ENCODE measurements around the gene SPPL2C. TPM values are rescaled to one million over a fixed set of nuclear protein-coding genes. Genes with fewer than 3 reads are reported as not detected.
"Not testable (repeated sequence)": the region's sequence is repeated elsewhere in the genome, so short reads cannot be mapped to it uniquely, and the experiment has no call there.

SPPL2C gene
- polyA plus RNA-seq, 1 experiment: not detected

DNA sequence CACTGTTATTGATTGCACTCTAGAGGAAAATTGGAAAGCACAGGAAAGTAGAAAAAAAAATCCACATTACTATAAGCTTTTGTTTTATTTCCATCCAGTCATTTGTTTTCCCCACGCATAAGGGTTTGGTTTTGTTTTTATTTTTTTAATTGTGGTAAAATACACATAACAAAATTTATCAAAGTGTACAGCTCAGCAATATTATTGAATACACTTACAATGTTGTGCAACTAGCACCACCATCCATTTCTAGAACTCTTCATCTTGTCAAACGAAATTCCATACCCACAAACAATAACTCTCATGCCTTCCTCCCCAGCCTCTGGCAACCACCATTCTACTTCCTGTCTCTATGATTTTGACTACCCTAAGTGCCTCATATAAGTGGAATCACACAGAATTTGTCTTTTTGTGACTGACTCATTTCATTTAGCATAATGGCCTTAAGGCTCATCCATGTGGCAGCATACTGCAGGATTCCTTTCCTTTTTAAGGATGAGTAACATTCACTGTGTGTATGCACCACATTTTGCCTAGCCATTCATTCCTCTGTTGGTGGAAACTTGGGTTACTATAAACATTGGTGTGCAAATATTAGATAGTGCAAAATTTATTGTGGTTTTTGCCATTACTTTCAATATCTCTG lies 11.1 kb downstream of the SPPL2C start:
- no peak for DNase-seq (ENCODE audit: low read depth, low spot score)
- Histone ChIP-seq H3K27ac (ENCODE audit: low read depth, low read length) (no peak overlapping the region), H3K27me3 (ENCODE audit: control insufficient read depth, insufficient read depth, low read length) (peaks cover 10% of the 10 kb centered on the region), H3K9me3 (ENCODE audit: control insufficient read depth, insufficient read depth, low read length) (no peaks in the 10 kb centered on the region), H3K4me3 (ENCODE audit: low read depth, low read length) (no peak overlapping the region)
- TF ChIP-seq, protein P1, sequence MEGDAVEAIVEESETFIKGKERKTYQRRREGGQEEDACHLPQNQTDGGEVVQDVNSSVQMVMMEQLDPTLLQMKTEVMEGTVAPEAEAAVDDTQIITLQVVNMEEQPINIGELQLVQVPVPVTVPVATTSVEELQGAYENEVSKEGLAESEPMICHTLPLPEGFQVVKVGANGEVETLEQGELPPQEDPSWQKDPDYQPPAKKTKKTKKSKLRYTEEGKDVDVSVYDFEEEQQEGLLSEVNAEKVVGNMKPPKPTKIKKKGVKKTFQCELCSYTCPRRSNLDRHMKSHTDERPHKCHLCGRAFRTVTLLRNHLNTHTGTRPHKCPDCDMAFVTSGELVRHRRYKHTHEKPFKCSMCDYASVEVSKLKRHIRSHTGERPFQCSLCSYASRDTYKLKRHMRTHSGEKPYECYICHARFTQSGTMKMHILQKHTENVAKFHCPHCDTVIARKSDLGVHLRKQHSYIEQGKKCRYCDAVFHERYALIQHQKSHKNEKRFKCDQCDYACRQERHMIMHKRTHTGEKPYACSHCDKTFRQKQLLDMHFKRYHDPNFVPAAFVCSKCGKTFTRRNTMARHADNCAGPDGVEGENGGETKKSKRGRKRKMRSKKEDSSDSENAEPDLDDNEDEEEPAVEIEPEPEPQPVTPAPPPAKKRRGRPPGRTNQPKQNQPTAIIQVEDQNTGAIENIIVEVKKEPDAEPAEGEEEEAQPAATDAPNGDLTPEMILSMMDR (IDR thresholded peaks at IDR 0.05; ENCODE audit: low read depth, low read length): no peak
- ChIA-PET POLR2A (no interaction called here), CTCF (interaction anchor here (0.5 kb wide), 1 partner anchor 417 kb away, joined by 3 read pairs; no protein-coding TSS in a partner anchor)

DNA sequence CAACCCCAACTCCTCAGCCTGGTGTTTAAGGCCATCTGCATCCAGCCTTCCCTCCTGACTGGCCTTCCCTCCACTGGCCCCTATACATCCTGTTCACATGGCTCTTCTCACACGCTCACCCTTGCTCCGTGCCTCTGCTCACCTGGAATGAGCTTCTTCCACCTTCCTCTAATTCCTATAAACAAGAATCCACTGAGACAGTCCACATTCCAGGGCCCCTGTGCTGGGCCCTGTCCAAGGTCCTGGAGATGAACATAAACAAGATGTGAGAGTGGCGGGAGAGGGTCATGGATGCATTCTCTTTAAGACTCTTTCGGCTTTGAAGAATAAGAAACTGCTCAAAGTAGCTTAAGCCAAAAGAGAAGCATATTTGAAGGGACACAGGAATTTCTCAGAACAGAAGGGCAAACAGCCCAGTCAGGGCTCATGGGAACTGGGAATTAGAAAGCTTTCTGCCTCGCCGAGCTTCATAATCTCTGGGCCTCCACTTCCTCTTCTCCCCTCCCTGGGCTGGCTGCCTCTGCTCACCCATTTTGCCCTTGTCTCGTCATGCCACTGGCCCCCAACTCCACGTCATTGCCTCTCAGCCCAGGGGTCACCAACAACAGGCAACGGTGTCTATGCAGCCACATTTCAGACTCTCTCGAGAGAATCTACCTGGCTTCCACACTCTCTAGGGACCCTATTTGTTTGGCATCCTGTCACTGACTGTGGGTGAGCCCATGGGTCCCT lies 13.5 kb downstream of the SPPL2C start:
- ChIA-PET POLR2A (no interaction called here), CTCF (interaction anchor here (0.6 to 1.3 kb wide), 2 partner anchors 26 to 162 kb away, joined by 3 to 7 read pairs; no protein-coding TSS in a partner anchor)
- peaks cover 3% of the 10 kb centered on the region for H3K27me3 ChIP-seq (ENCODE audit: control insufficient read depth, insufficient read depth, low read length)
- no peak overlapping the region for H3K4me3 ChIP-seq (ENCODE audit: low read depth, low read length)
- DNase-seq (ENCODE audit: low read depth, low spot score): no peak
- H3K27ac ChIP-seq (ENCODE audit: low read depth, low read length): no peak overlapping the region
- no peaks in the 10 kb centered on the region for H3K9me3 ChIP-seq (ENCODE audit: control insufficient read depth, insufficient read depth, low read length)
- TF ChIP-seq, protein P1 (IDR thresholded peaks at IDR 0.05; ENCODE audit: low read depth, low read length): no peak

DNA sequence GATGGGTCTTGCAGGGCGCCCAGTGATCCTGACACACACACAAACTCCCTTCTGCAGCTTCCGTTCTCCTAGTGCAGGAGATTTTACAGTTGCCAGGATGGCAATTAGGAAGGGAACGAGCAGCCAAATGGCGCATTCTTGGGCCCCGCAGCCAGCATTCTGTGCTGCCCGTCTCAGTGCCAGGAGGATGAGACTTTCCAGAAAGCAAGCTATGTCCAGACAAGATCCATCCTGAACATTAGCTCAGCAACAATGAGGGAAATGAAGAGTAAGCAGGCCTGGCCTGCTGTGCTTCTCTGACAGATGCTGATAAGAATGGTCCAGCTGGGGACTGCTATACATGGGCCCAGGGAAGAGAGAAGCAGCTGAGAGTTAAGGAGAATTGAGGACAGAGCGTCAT lies 16.5 kb downstream of the SPPL2C start:
- no peak overlapping the region for H3K4me3 ChIP-seq (ENCODE audit: low read depth, low read length)
- H3K9me3 ChIP-seq (ENCODE audit: control insufficient read depth, insufficient read depth, low read length): no peaks in the 10 kb centered on the region
- H3K27me3 ChIP-seq (ENCODE audit: control insufficient read depth, insufficient read depth, low read length): peaks cover 6% of the 10 kb centered on the region
- H3K27ac ChIP-seq (ENCODE audit: low read depth, low read length): no peak overlapping the region
- ChIA-PET CTCF (interaction anchor here (1.2 kb wide), 1 partner anchor 9 kb away, joined by 3 read pairs; no protein-coding TSS in a partner anchor), POLR2A (no interaction called here)
- TF ChIP-seq, protein P1 (IDR thresholded peaks at IDR 0.05; ENCODE audit: low read depth, low read length): no peak
- no peak for DNase-seq (ENCODE audit: low read depth, low spot score)

DNA sequence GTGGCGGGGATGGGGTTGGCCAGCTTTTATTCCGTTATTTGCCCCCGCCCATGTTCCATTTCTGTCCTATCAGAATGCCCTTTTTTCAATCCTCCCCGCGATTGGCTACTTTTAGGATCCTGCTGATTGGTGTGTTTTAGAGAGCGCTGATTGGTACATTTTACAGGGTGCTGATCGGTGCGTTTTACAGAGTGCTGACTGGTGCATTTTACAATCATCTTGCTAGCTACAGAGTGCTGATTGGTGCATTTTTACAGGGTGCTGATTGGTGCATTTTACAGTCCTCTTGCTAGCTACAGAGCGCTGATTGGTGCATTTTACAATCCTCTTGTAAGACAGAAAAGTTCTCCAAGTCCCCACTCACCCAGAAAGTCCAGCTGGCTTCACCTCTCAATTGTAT lies 17.4 kb downstream of the SPPL2C start:
- CTCF ChIA-PET: interaction anchor here (1.6 kb wide), 1 partner anchor 9 kb away, joined by 4 read pairs; no protein-coding TSS in a partner anchor
- POLR2A ChIA-PET; H3K9me3 ChIP-seq (ENCODE audit: control insufficient read depth, insufficient read depth, low read length); H3K27ac ChIP-seq (ENCODE audit: low read depth, low read length); H3K27me3 ChIP-seq (ENCODE audit: control insufficient read depth, insufficient read depth, low read length); H3K4me3 ChIP-seq (ENCODE audit: low read depth, low read length); DNase-seq (ENCODE audit: low read depth, low spot score): not testable (repeated sequence)

DNA sequence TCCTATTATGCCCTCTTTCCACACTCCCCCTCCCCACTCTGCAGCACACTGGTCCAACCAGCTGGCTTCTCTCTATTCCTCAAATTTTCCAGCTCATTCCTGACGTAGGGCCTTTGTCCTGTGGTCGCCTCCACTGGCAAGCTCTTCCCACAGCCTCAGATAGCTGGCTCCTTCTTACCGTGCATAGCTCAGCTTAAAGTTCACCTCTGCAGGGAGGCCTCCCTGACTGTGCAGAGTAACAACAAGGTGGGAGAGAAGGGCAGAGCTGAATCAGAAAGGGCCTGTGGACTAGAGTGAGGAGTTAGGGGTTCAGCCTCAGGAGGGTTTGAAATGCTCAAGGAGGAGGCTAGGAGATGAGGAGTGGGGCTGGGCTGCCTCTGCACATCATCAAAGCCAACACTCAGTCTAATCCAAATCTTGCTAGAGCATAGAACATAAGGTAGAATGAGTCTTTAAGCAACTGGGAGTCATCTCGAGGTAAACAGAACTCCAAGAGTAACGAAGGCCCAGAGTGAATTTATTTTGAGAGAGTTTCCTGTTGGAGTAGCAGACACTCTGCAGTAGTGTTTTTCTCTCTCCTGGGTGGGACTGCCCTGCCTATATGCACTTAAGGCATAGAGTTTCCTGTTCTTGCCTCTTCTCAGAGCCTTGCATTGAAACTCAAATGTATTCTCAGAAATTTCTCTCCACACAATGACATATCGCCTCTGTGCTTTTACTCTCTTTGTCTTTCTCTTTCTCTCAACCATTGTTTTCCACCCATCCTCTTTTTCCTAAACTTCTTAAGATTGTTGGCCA lies 19.4 kb downstream of the SPPL2C start:
- Histone ChIP-seq H3K27ac (ENCODE audit: low read depth, low read length) (no peak overlapping the region), H3K4me3 (ENCODE audit: low read depth, low read length) (no peak overlapping the region), H3K27me3 (ENCODE audit: control insufficient read depth, insufficient read depth, low read length) (peaks cover 10% of the 10 kb centered on the region), H3K9me3 (ENCODE audit: control insufficient read depth, insufficient read depth, low read length) (no peaks in the 10 kb centered on the region)
- ChIA-PET POLR2A (no interaction called here), CTCF (interaction anchor here (1.1 to 1.6 kb wide), 3 partner anchors 11 to 30 kb away, joined by 4 read pairs; no protein-coding TSS in a partner anchor)
- TF ChIP-seq, protein P1 (IDR thresholded peaks at IDR 0.05; ENCODE audit: low read depth, low read length): no peak
- no peak for DNase-seq (ENCODE audit: low read depth, low spot score)

Data from AG04450 (cell line).